Measurements from ENCODE around the gene TNFRSF25.
A peak's percentile ranks its signal among the peaks of the same experiment; 100 is the strongest.

The TNFRSF25 gene

DNA sequence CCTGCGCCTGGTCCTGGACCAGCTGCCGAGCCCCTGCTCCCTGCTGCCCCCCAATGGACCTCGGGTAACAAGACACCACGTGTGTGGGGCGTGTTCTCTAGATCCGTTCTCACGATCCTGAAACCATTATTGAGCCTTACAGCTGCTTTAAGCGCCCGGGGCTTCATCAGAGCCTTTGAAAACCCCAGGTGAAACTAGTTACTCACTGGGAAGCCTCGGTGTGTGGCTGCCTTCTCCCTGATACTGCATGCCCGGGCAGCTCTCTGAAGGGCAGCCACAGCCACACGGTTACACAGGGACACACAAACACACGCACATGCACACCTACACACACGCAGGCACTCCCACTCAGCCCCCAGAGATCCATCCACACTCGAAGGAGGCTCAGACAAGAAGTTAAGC lies 51.5 kb downstream of the TNFRSF25 start:
- DNase-seq, result peak in 1 of 2 donors; percentile 42

DNA sequence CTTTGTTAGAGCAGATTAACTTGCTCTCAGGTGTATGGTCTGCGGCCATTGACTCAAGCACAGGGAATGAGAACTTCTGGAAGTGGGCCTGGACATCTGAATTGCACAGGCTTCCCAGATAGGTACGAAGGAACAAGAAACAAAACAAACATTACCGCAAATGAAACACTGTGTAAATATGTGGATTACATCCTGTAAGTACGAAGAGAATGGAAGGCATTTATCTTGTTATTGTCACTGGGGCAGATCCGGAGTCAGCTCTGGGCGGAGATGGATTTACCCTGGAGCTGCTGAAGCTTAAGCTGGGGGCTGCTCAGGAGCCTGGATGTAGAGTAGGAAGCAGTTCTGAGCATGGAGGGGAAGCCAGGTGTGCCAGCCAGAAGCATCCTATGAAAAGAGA lies 53.1 kb downstream of the TNFRSF25 start:
- no peak for DNase-seq
